Measurements from ENCODE around the gene PPP4R1.

PPP4R1 gene

GRCh38 chr18:9545029-9545428 is 69.3 kb downstream of the PPP4R1 start:
- no peak for DNase-seq (ENCODE audit: low spot score)

GRCh38 chr18:9542924-9543323 is 71.4 kb downstream of the PPP4R1 start:
- no peak for DNase-seq (ENCODE audit: low spot score)

- no peak for DNase-seq (ENCODE audit: low spot score)
Observed at GRCh38 chr18:9539938-9540337, 74.4 kb downstream of the PPP4R1 start.

- no peak for DNase-seq (ENCODE audit: low spot score)
Observed at GRCh38 chr18:9539283-9539682, 75.1 kb downstream of the PPP4R1 start.

- DNase-seq (ENCODE audit: low spot score): no peak
Observed at GRCh38 chr18:9537677-9538076, 76.7 kb downstream of the PPP4R1 start.

GRCh38 chr18:9536354-9537152 is 77.8 kb downstream of the PPP4R1 start:
- no peak for DNase-seq (ENCODE audit: low spot score)

- DNase-seq (ENCODE audit: low spot score): no peak
Observed at GRCh38 chr18:9535430-9535991, 78.8 kb downstream of the PPP4R1 start.

- no peak for DNase-seq (ENCODE audit: low spot score)
Observed at GRCh38 chr18:9534844-9535243, 79.5 kb downstream of the PPP4R1 start.

- DNase-seq (ENCODE audit: low spot score): no peak
Observed at GRCh38 chr18:9531791-9532410, 82.5 kb downstream of the PPP4R1 start.

- peak; percentile 3 for DNase-seq (ENCODE audit: low spot score)
Observed at GRCh38 chr18:9530226-9531009, 83.9 kb downstream of the PPP4R1 start.

GRCh38 chr18:9526458-9526857 is 87.9 kb downstream of the PPP4R1 start:
- no peak for DNase-seq (ENCODE audit: low spot score)

GRCh38 chr18:9522952-9523351 is 91.4 kb downstream of the PPP4R1 start:
- no peak for DNase-seq (ENCODE audit: low spot score)

GRCh38 chr18:9521770-9522169 is 92.6 kb downstream of the PPP4R1 start:
- DNase-seq (ENCODE audit: low spot score): no peak

- DNase-seq (ENCODE audit: low spot score): no peak
Observed at GRCh38 chr18:9520666-9521065, 93.7 kb downstream of the PPP4R1 start.

- DNase-seq (ENCODE audit: low spot score): no peak
Observed at GRCh38 chr18:9519399-9519798, 95.0 kb downstream of the PPP4R1 start.

GRCh38 chr18:9517869-9518268 is 96.5 kb downstream of the PPP4R1 start:
- DNase-seq (ENCODE audit: low spot score): no peak

GRCh38 chr18:9516437-9517064 is 97.8 kb downstream of the PPP4R1 start:
- DNase-seq (ENCODE audit: low spot score): peak; percentile 53

GRCh38 chr18:9513971-9514512 is 100.3 kb downstream of the PPP4R1 start:
- DNase-seq (ENCODE audit: low spot score): no peak

GRCh38 chr18:9508446-9509025 is 105.8 kb downstream of the PPP4R1 start:
- no peak for DNase-seq (ENCODE audit: low spot score)

- DNase-seq (ENCODE audit: low spot score): no peak
Observed at GRCh38 chr18:9507565-9508088, 106.7 kb downstream of the PPP4R1 start.

All from activated CD4-positive, alpha-beta T cell treated with anti-CD3 and anti-CD28 coated beads, Interleukin-2, Interleukin-4, amounts not matched to agents 100 ng/mL and 50 ng/mL, durations not matched to agents 16 hours and 8 hours (primary cell).